Measurements from ENCODE around the gene USP48.

DNA sequence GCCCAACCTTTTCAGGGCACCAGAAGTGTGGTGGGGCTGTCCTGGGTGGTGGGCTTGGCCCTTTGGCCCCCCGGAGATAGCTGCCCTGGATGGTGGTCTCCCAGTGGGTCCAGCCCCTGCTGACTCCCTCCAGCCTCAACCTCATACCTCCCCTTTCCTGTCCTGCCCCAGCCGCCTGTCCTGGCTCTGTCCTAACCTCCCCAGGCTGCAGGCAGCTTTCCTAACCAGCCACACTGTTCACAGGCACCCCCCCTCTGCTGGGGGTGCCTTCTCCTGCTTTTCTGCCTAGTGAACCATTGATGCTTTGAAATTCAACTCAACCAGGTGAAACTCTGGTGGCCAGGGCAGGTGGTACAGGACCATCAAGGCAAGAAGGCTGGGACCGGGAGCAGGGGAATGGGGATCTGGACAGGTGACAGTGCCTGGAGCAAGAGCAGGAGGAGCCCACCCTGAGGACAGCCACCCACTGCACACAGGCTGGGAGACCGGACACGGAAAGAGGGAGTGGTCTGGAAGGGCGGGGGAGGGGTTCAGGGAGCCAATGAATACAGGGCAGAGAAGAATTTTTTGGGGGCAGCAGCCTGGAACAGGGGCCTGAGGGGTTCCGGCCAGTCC is 149.7 kb downstream of the USP48 start:
- TF ChIP-seq, protein P1, sequence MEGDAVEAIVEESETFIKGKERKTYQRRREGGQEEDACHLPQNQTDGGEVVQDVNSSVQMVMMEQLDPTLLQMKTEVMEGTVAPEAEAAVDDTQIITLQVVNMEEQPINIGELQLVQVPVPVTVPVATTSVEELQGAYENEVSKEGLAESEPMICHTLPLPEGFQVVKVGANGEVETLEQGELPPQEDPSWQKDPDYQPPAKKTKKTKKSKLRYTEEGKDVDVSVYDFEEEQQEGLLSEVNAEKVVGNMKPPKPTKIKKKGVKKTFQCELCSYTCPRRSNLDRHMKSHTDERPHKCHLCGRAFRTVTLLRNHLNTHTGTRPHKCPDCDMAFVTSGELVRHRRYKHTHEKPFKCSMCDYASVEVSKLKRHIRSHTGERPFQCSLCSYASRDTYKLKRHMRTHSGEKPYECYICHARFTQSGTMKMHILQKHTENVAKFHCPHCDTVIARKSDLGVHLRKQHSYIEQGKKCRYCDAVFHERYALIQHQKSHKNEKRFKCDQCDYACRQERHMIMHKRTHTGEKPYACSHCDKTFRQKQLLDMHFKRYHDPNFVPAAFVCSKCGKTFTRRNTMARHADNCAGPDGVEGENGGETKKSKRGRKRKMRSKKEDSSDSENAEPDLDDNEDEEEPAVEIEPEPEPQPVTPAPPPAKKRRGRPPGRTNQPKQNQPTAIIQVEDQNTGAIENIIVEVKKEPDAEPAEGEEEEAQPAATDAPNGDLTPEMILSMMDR (IDR thresholded peaks at IDR 0.05) = no peak
- no peak for TF ChIP-seq POLR2AphosphoS5 (IDR thresholded peaks at IDR 0.05)
